Lung microvascular endothelial cell (primary cell): ENCODE results near the gene LAMTOR3. TPM values are rescaled to one million over a fixed set of nuclear protein-coding genes. Genes with fewer than 3 reads are reported as not detected.
"Not testable (repeated sequence)": the region's sequence is repeated elsewhere in the genome, so short reads cannot be mapped to it uniquely, and the experiment has no call there.

ENCODE experiments used
- DNase-seq, 2 donors: peaks; one replicate each; pipeline versions ENCODE4 v3.0.0 to v3.0.0-alpha.2; 2010; ENCODE audit warnings: low read depth in 2 of 2
- total RNA-seq: library from RNA; depleted of rRNA; stranded (reverse); fragments of >200 nt; gene quantifications from 2 replicates; pipeline ENCODE4 v1.2.1, GENCODE V29; 2014

Gene LAMTOR3
- total RNA-seq, 1 donor from 2014 or later, result 19.2 TPM

GRCh38 chr4:99832321-99832720 lies 61.9 kb downstream of the LAMTOR3 start:
- no peak for DNase-seq

- not testable (repeated sequence) for DNase-seq
These were observed 64.2 kb downstream of the LAMTOR3 start for GRCh38 chr4:99830051-99830450.

GRCh38 chr4:99828477-99828876 lies 65.8 kb downstream of the LAMTOR3 start:
- DNase-seq, result no peak

Other genes starting within 250 kb of the LAMTOR3 start
- under 0.01 TPM in 1 of 2 replicates, not detected in the other for gene C4orf54, start 236.6 kb downstream of the LAMTOR3 start, total RNA-seq
- not detected in 2 replicates for gene DAPP1, start 77.6 kb downstream of the LAMTOR3 start, total RNA-seq
- 29.6 and 76.6 TPM in 2 replicates for gene DNAJB14, start 52.2 kb upstream of the LAMTOR3 start, total RNA-seq
- 205 and 321 TPM in 2 replicates for gene H2AZ1, start 55.8 kb upstream of the LAMTOR3 start, total RNA-seq